Neuronal stem cell (in vitro differentiated cells): ENCODE measurements around the gene HBP1.

ENCODE experiments used
- DNase-seq: peaks from one replicate; pipeline ENCODE4 v3.0.0-alpha.2; 2013; ENCODE audit warnings: low spot score
- H2AFZ ChIP-seq: one replicate; pipeline ENCODE4 v1.6.1; 2013; ENCODE audit warnings: mild to moderate bottlenecking, low read length, inconsistent platforms
- H2AK5ac ChIP-seq: 2 replicates; pipeline ENCODE4 v1.6.1; 2013; ENCODE audit warnings: low read depth, mild to moderate bottlenecking, inconsistent platforms, low read length, moderate library complexity, mixed read lengths
- H2BK120ac ChIP-seq: 2 replicates; pipeline ENCODE4 v1.6.1; 2013; ENCODE audit warnings: low read depth, mild to moderate bottlenecking, inconsistent platforms, low read length, moderate library complexity, mixed read lengths
- H2BK12ac ChIP-seq: one replicate; pipeline ENCODE4 v1.6.1; 2013; ENCODE audit warnings: low read length, inconsistent platforms
- H2BK15ac ChIP-seq: 2 replicates; pipeline ENCODE4 v1.6.1; 2013; ENCODE audit warnings: mild to moderate bottlenecking, low read length, inconsistent platforms, mixed read lengths
- H2BK5ac ChIP-seq: one replicate; pipeline ENCODE4 v1.6.1; 2013; ENCODE audit warnings: inconsistent platforms, mild to moderate bottlenecking, low read length, moderate library complexity
- H3K14ac ChIP-seq: one replicate; pipeline ENCODE4 v1.6.1; 2013; ENCODE audit warnings: low read length, inconsistent platforms
- H3K18ac ChIP-seq: 2 replicates; pipeline ENCODE4 v1.6.1; 2013; ENCODE audit warnings: low read length, inconsistent platforms
- H3K23ac ChIP-seq: 2 replicates; pipeline ENCODE4 v1.6.1; 2013; ENCODE audit warnings: low read depth, mild to moderate bottlenecking, mixed read lengths, low read length, inconsistent platforms; ENCODE audit not compliant: poor library complexity
- H3K27ac ChIP-seq: replicated peaks from 3 replicates; pipeline ENCODE4 v1.5.1; 2013; ENCODE audit warnings: low read length, inconsistent platforms
- H3K27me3 ChIP-seq, 3 experiments: 2 replicates each; pipeline ENCODE4 v1.6.1; 2013; ENCODE audit warnings: low read length in 3 of 3, mild to moderate bottlenecking in 2 of 3, inconsistent platforms in 1 of 3, low read depth in 1 of 3, mixed read lengths in 1 of 3, moderate library complexity in 1 of 3; ENCODE audit not compliant: control insufficient read depth in 3 of 3, insufficient read depth in 3 of 3
- H3K36me3 ChIP-seq, 2 donors: replicated peaks in 1 of 2; 2 replicates each; pipeline ENCODE4 v1.6.1; 2013; ENCODE audit warnings: low read length in 2 of 2; ENCODE audit not compliant: control insufficient read depth in 2 of 2, insufficient read depth in 2 of 2
- H3K4ac ChIP-seq: 2 replicates; pipeline ENCODE4 v1.6.1; 2013; ENCODE audit warnings: inconsistent platforms, mild to moderate bottlenecking, low read length, moderate library complexity
- H3K4me1 ChIP-seq, 2 donors: 1 replicate in 1 of 2; 2 replicates in 1 of 2; pipeline ENCODE4 v1.6.1; 2013; ENCODE audit warnings: low read length in 2 of 2, low read depth in 1 of 2; ENCODE audit not compliant: control insufficient read depth in 2 of 2, insufficient read depth in 1 of 2
- H3K4me2 ChIP-seq: one replicate; pipeline ENCODE4 v1.6.1; 2013; ENCODE audit warnings: mild to moderate bottlenecking, low read length, inconsistent platforms; ENCODE audit not compliant: insufficient read depth, poor library complexity, severe bottlenecking
- H3K4me3 ChIP-seq, 2 donors: 2 replicates each; pipeline ENCODE4 v1.5.1; 2013; ENCODE audit warnings: low read length in 2 of 2, mild to moderate bottlenecking in 2 of 2, inconsistent platforms in 1 of 2, moderate library complexity in 1 of 2
- H3K79me1 ChIP-seq: one replicate; pipeline ENCODE4 v1.6.1; 2013; ENCODE audit warnings: low read depth, mild to moderate bottlenecking, inconsistent platforms, low read length, moderate library complexity
- H3K9ac ChIP-seq: one replicate; pipeline ENCODE4 v1.6.1; 2013; ENCODE audit warnings: mild to moderate bottlenecking, low read depth, low read length, inconsistent platforms; ENCODE audit not compliant: poor library complexity
- H3K9me3 ChIP-seq, 2 donors: replicated peaks in 1 of 2; 2 replicates each; pipeline versions ENCODE3 to v1.6.1; 2013; ENCODE audit warnings: low read length in 2 of 2, mild to moderate bottlenecking in 2 of 2, inconsistent platforms in 1 of 2, low read depth in 1 of 2, mixed read lengths in 1 of 2, moderate library complexity in 1 of 2; ENCODE audit not compliant: control insufficient read depth in 2 of 2, insufficient read depth in 1 of 2
- H4K8ac ChIP-seq: one replicate; pipeline ENCODE4 v1.6.1; 2013; ENCODE audit warnings: low read depth, mild to moderate bottlenecking, inconsistent platforms, low read length, moderate library complexity
- H4K91ac ChIP-seq: one replicate; pipeline ENCODE4 v1.6.1; 2013; ENCODE audit warnings: low read length, low read depth, mild to moderate bottlenecking, inconsistent platforms; ENCODE audit not compliant: poor library complexity
- WGBS, 2 donors: extraction: QIAGEN DNeasy Blood & Tissue Kit; methylation state at CpG; one replicate each; pipeline ENCODE4 v1.1.7; 2013; ENCODE audit warnings: missing lambda C conversion rate in 2 of 2, mixed read lengths in 1 of 2; ENCODE audit not compliant: insufficient read length in 2 of 2, insufficient replicate concordance in 1 of 2; ENCODE audit errors: extremely low coverage in 2 of 2; 5-methylcytosine and 5-hydroxymethylcytosine counted together

The HBP1 gene

GRCh38 chr7:107166736-107167426 lies 1.9 kb upstream of the HBP1 start:
- Histone ChIP-seq H2BK12ac (no peak overlapping the region), H3K9ac (no peak overlapping the region), H3K4me1 (peaks cover 0 to 1% of the 10 kb centered on the region in 2 donors), H2BK15ac (no peak overlapping the region), H2BK5ac (no peak overlapping the region), H3K79me1 (peaks cover 1% of the 10 kb centered on the region), H3K9me3 (no peaks in the 10 kb centered on the region), H3K4ac (no peak overlapping the region), H2AFZ (peak overlapping the region; percentile 89), H2BK120ac (no peak overlapping the region), H3K18ac (no peak overlapping the region), H3K36me3 (no peaks in the 10 kb centered on the region), H3K14ac (no peak overlapping the region), H3K27ac (peak overlapping the region; percentile 49), H3K4me3 (peak overlapping the region in 1 of 2 donors; percentile 61), H4K91ac (no peak overlapping the region), H3K23ac (no peak overlapping the region), H2AK5ac (no peak overlapping the region), H3K27me3 (no peaks in the 10 kb centered on the region), H3K4me2 (no peak overlapping the region), H4K8ac (no peak overlapping the region)
- no peak for DNase-seq
- WGBS, 2 donors: no CpG with 5 or more reads among the region's 5 CpGs

GRCh38 chr7:107167483-107168232 lies 1.1 kb upstream of the HBP1 start:
- H3K9ac ChIP-seq: peak overlapping the region; percentile 90
- peak overlapping the region; percentile 89 for H2AFZ ChIP-seq
- peak overlapping the region; percentile 63 for H2BK5ac ChIP-seq
- H3K4me2 ChIP-seq: peak overlapping the region; percentile 83
- H2BK15ac ChIP-seq: no peak overlapping the region
- no peaks in the 10 kb centered on the region for H3K36me3 ChIP-seq
- H3K27me3 ChIP-seq: no peaks in the 10 kb centered on the region
- peak overlapping the region; percentile 95 for H3K27ac ChIP-seq
- H3K18ac ChIP-seq: peak overlapping the region; percentile 89
- H3K14ac ChIP-seq: peak overlapping the region; percentile 33
- peaks cover 1% of the 10 kb centered on the region for H3K79me1 ChIP-seq
- H4K91ac ChIP-seq: no peak overlapping the region
- peaks cover 0 to 1% of the 10 kb centered on the region in 2 donors for H3K4me1 ChIP-seq
- H4K8ac ChIP-seq: no peak overlapping the region
- H3K4ac ChIP-seq: no peak overlapping the region
- no peaks in the 10 kb centered on the region for H3K9me3 ChIP-seq
- H2BK12ac ChIP-seq: no peak overlapping the region
- H2BK120ac ChIP-seq: no peak overlapping the region
- H2AK5ac ChIP-seq: no peak overlapping the region
- H3K4me3 ChIP-seq: peak overlapping the region; percentile 61 to 74
- peak overlapping the region; percentile 21 for H3K23ac ChIP-seq
- peak; percentile 63 for DNase-seq
- WGBS, 2 donors: no CpG with 5 or more reads among the region's 15 CpGs

- Histone ChIP-seq H3K4me1 (peaks cover under 1 to 13% of the 10 kb centered on the region in 2 donors), H3K9me3 (no peaks in the 10 kb centered on the region), H2AK5ac (peak overlapping the region; percentile 93), H3K36me3 (no peaks in the 10 kb centered on the region), H3K4me3 (peak overlapping the region; percentile 74 to 100), H2BK120ac (peak overlapping the region; percentile 97), H3K4ac (no peak overlapping the region), H3K9ac (peak overlapping the region; percentile 89), H3K4me2 (peak overlapping the region; percentile 45), H3K18ac (peak overlapping the region; percentile 98), H2BK12ac (no peak overlapping the region), H3K27ac (peak overlapping the region; percentile 93), H2AFZ (peak overlapping the region; percentile 82), H3K23ac (peak overlapping the region; percentile 86), H2BK5ac (peak overlapping the region; percentile 96), H4K8ac (no peak overlapping the region), H3K14ac (no peak overlapping the region), H3K79me1 (peaks cover 1% of the 10 kb centered on the region), H3K27me3 (no peaks in the 10 kb centered on the region), H2BK15ac (no peak overlapping the region), H4K91ac (no peak overlapping the region)
- DNase-seq: peak; percentile 97
- no CpG with 5 or more reads among the region's 73 CpGs for WGBS, 2 donors
Observed at GRCh38 chr7:107169120-107170050, 582 bp downstream of the HBP1 start.
